Measurements from ENCODE around the gene MFGE8. TPM values are rescaled to one million over a fixed set of nuclear protein-coding genes. Genes with fewer than 3 reads are reported as not detected.

Gene MFGE8
- polyA plus RNA-seq, 4 donors = 4.0 to 104 (median 22.2) TPM

DNA sequence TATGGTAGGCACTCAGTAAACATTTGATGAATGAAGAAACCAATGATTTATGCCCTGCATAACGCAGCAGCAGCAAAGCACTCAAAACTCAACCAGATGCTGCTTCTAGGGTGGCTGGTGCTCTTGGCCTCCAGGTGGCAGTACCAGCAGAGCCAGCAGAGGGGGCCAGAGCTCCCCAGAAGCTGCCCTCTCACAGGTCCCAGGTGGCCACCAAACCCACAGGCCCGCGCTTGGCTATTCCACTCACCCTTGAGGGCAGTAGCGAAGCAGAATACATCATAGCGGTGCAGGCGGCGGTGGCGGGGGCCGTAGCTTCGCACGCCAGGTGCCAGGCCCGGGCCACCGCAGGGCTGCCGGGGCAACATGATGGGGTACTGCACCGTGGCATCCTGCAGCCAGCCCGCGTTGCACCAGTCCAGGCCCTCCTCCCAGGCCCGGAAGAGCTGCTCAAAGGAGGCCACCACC, 34.4 kb downstream of the MFGE8 start:
- 73 to 81% (median 75%) methylated on average over 17 to 18 of the region's 18 CpGs for WGBS, 3 donors
- no peaks in the 10 kb centered on the region for H3K4me1 ChIP-seq (ENCODE audit: control insufficient read depth in 3 of 3, insufficient read depth in 2 of 3, low read depth in 1 of 3, low read length in 2 of 3)
- H3K27ac ChIP-seq (ENCODE audit: low read depth in 1 of 3, low read length in 2 of 3) = no peak overlapping the region
- no peak overlapping the region for H3K4me3 ChIP-seq (ENCODE audit: low read depth in 1 of 3, low read length in 3 of 3)
- H3K9me3 ChIP-seq (ENCODE audit: control insufficient read depth in 2 of 2, insufficient read depth in 1 of 2, low read depth in 1 of 2, low read length in 1 of 2) = no peaks in the 10 kb centered on the region
- no peaks in the 10 kb centered on the region for H3K27me3 ChIP-seq (ENCODE audit: control insufficient read depth in 3 of 3, insufficient read depth in 3 of 3, low read length in 3 of 3)
- peaks cover 0 to 2% (median 0%) of the 10 kb centered on the region in 3 donors for H3K36me3 ChIP-seq (ENCODE audit: control insufficient read depth in 3 of 3, insufficient read depth in 2 of 3, low read depth in 1 of 3, low read length in 3 of 3)
- DNase-seq (peak; percentile 23 to 47), FAIRE-seq (no peak)

DNA sequence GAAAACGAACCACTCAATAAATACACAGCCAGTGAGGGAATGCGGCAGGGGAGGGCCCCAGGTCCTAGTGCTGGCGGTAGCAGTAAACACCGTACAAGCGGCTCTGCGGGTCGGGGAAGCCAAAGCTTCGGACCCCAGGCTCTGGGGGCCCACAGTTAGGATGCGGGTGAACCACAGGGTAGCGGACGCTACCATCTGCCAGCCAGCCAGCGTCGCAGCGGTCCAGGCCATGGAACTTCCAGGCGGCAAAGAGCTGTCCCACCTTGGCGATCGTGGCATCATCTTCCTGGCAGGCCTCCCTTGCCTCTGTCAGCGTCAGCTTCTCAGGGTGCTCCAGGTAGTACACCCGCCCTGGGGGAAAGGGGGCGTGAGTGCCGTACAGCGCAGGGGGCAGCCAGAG, 35.3 kb downstream of the MFGE8 start:
- H3K27me3 ChIP-seq (ENCODE audit: control insufficient read depth in 3 of 3, insufficient read depth in 3 of 3, low read length in 3 of 3) = no peaks in the 10 kb centered on the region
- FAIRE-seq = no peak
- no peak for DNase-seq
- WGBS, 3 donors = 87 to 91% (median 88%) methylated on average over 22 of the region's 22 CpGs
- H3K36me3 ChIP-seq (ENCODE audit: control insufficient read depth in 3 of 3, insufficient read depth in 2 of 3, low read depth in 1 of 3, low read length in 3 of 3) = peaks cover 0 to 2% (median 0%) of the 10 kb centered on the region in 3 donors
- no peaks in the 10 kb centered on the region for H3K4me1 ChIP-seq (ENCODE audit: control insufficient read depth in 3 of 3, insufficient read depth in 2 of 3, low read depth in 1 of 3, low read length in 2 of 3)
- no peaks in the 10 kb centered on the region for H3K9me3 ChIP-seq (ENCODE audit: control insufficient read depth in 2 of 2, insufficient read depth in 1 of 2, low read depth in 1 of 2, low read length in 1 of 2)
- no peak overlapping the region for H3K27ac ChIP-seq (ENCODE audit: low read depth in 1 of 3, low read length in 2 of 3)
- H3K4me3 ChIP-seq (ENCODE audit: low read depth in 1 of 3, low read length in 3 of 3) = no peak overlapping the region

DNA sequence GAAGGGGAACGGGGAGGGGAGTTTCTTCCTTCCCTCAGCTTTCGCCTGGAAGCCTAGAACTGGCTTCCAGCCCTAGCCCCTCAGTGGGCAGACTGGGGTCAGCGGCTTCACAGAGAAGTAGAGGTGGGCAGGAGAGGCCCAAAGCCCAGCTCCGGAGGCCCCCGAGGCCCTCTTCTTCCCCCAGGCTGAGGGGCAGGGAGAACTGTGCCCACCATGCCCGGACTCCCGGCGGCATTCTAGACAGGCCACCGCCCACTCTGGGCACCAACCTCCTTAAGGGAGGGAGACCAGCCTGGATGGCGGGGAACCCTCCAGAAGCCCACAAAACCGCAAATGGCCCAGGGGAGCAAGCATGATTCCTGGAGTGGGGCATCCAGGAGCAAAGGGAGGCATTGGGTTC, 35.8 kb downstream of the MFGE8 start:
- no peaks in the 10 kb centered on the region for H3K4me1 ChIP-seq (ENCODE audit: control insufficient read depth in 3 of 3, insufficient read depth in 2 of 3, low read depth in 1 of 3, low read length in 2 of 3)
- H3K27ac ChIP-seq (ENCODE audit: low read depth in 1 of 3, low read length in 2 of 3) = no peak overlapping the region
- 86 to 94% (median 92%) methylated on average over 11 of the region's 11 CpGs for WGBS, 3 donors
- peaks cover 0 to 2% (median 0%) of the 10 kb centered on the region in 3 donors for H3K36me3 ChIP-seq (ENCODE audit: control insufficient read depth in 3 of 3, insufficient read depth in 2 of 3, low read depth in 1 of 3, low read length in 3 of 3)
- FAIRE-seq = no peak
- H3K4me3 ChIP-seq (ENCODE audit: low read depth in 1 of 3, low read length in 3 of 3) = no peak overlapping the region
- no peaks in the 10 kb centered on the region for H3K9me3 ChIP-seq (ENCODE audit: control insufficient read depth in 2 of 2, insufficient read depth in 1 of 2, low read depth in 1 of 2, low read length in 1 of 2)
- peaks cover 0 to 4% (median 0%) of the 10 kb centered on the region in 3 donors for H3K27me3 ChIP-seq (ENCODE audit: control insufficient read depth in 3 of 3, insufficient read depth in 3 of 3, low read length in 3 of 3)
- no peak for DNase-seq

DNA sequence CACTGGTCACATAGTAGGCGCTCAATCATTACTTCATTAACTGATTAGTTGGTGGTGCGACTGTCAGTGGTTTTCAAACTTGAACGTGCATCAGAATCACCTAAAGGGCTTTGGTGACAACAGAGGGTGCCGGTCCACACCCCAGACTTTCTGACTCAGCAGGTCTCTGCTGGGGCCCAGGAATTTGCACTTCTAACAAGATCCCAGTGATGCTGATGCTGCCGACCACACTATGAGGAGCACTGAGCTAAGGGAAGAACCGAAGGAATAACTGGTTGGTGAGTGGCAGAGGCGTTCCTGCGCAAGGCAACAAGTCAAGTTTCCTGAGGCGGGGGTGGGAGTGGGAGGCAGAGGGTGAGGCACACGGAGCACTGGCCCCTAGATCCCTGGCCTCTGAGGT, 36.6 kb downstream of the MFGE8 start:
- Histone ChIP-seq H3K4me3 (ENCODE audit: low read depth in 1 of 3, low read length in 3 of 3) (no peak overlapping the region), H3K27me3 (ENCODE audit: control insufficient read depth in 3 of 3, insufficient read depth in 3 of 3, low read length in 3 of 3) (peaks cover 0 to 6% (median 0%) of the 10 kb centered on the region in 3 donors), H3K36me3 (ENCODE audit: control insufficient read depth in 3 of 3, insufficient read depth in 2 of 3, low read depth in 1 of 3, low read length in 3 of 3) (peaks cover 0 to 2% (median 0%) of the 10 kb centered on the region in 3 donors), H3K9me3 (ENCODE audit: control insufficient read depth in 2 of 2, insufficient read depth in 1 of 2, low read depth in 1 of 2, low read length in 1 of 2) (no peaks in the 10 kb centered on the region), H3K4me1 (ENCODE audit: control insufficient read depth in 3 of 3, insufficient read depth in 2 of 3, low read depth in 1 of 3, low read length in 2 of 3) (no peaks in the 10 kb centered on the region), H3K27ac (ENCODE audit: low read depth in 1 of 3, low read length in 2 of 3) (no peak overlapping the region)
- DNase-seq (no peak), FAIRE-seq (no peak)
- WGBS, 3 donors = 75 to 84% (median 78%) methylated on average over 10 of the region's 10 CpGs

DNA sequence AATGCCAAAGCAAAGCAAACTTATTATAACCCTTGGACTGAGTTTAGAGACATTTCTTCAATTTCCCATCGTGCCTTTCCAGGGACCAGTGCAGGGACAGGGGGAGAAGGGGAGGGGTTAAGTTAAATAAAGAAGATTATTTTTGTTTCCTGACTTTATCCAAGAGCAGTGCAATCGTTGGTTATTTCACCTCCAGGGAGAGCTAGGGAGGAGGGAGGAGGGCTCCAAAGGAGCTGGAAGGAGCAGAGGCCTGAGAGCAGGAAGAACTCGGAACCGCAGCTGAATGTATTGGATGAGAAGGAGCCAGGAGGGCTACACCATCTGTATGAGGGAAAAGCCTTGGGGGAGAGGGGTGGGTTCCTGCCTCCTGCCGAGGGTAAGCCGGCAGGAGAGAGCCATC, 38.5 kb downstream of the MFGE8 start:
- Histone ChIP-seq H3K27ac (ENCODE audit: low read depth in 1 of 3, low read length in 2 of 3) (no peak overlapping the region), H3K4me3 (ENCODE audit: low read depth in 1 of 3, low read length in 3 of 3) (no peak overlapping the region), H3K9me3 (ENCODE audit: control insufficient read depth in 2 of 2, insufficient read depth in 1 of 2, low read depth in 1 of 2, low read length in 1 of 2) (no peaks in the 10 kb centered on the region), H3K27me3 (ENCODE audit: control insufficient read depth in 3 of 3, insufficient read depth in 3 of 3, low read length in 3 of 3) (peaks cover 0 to 13% (median 0%) of the 10 kb centered on the region in 3 donors), H3K36me3 (ENCODE audit: control insufficient read depth in 3 of 3, insufficient read depth in 2 of 3, low read depth in 1 of 3, low read length in 3 of 3) (no peaks in the 10 kb centered on the region), H3K4me1 (ENCODE audit: control insufficient read depth in 3 of 3, insufficient read depth in 2 of 3, low read depth in 1 of 3, low read length in 2 of 3) (no peaks in the 10 kb centered on the region)
- no peak for DNase-seq
- no peak for FAIRE-seq
- 24 to 39% (median 36%) methylated on average over 6 of the region's 6 CpGs for WGBS, 3 donors

DNA sequence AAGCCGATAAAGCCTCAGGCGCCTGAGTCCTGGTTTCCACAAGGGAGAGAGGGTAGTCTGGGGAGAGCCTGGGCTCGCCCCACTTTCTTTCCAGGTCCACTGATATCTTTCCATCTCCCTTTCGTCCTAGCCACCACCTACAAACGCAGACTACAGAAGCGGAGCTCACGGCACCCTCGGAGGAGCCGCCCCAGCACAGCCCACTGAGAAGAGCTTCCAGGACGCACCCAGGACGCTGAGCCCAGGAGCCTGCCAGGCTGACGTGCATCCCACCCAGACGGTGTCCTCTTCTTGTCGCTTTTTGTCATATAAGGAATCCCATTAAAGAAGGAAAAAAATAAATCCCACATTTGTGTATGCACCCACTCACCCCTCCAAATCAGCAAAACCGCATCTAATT, 38.9 kb downstream of the MFGE8 start:
- FAIRE-seq (no peak), DNase-seq (no peak)
- Histone ChIP-seq H3K4me3 (ENCODE audit: low read depth in 1 of 3, low read length in 3 of 3) (no peak overlapping the region), H3K27ac (ENCODE audit: low read depth in 1 of 3, low read length in 2 of 3) (no peak overlapping the region), H3K4me1 (ENCODE audit: control insufficient read depth in 3 of 3, insufficient read depth in 2 of 3, low read depth in 1 of 3, low read length in 2 of 3) (no peaks in the 10 kb centered on the region), H3K9me3 (ENCODE audit: control insufficient read depth in 2 of 2, insufficient read depth in 1 of 2, low read depth in 1 of 2, low read length in 1 of 2) (no peaks in the 10 kb centered on the region), H3K27me3 (ENCODE audit: control insufficient read depth in 3 of 3, insufficient read depth in 3 of 3, low read length in 3 of 3) (peaks cover 0 to 13% (median 0%) of the 10 kb centered on the region in 3 donors), H3K36me3 (ENCODE audit: control insufficient read depth in 3 of 3, insufficient read depth in 2 of 3, low read depth in 1 of 3, low read length in 3 of 3) (no peaks in the 10 kb centered on the region)
- 73 to 81% (median 78%) methylated on average over 15 of the region's 15 CpGs for WGBS, 3 donors

DNA sequence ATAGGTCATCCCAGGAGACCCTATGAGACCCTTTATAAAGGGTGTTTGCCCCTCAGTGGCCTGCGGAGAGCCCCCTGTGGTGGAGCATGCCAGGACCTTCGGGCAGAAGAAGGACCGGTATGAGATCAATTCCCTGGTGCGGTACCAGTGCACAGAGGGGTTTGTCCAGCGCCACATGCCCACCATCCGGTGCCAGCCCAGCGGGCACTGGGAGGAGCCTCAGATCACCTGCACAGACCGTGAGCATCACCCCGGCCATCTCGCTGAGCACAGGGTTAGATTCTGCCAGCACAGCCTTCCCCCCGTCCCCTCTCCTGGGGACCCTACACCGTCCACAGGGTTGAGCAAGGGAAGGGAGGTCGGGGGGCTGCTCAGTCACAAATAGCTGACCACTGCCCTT, 39.4 kb downstream of the MFGE8 start:
- DNase-seq (no peak), FAIRE-seq (no peak)
- Histone ChIP-seq H3K4me3 (ENCODE audit: low read depth in 1 of 3, low read length in 3 of 3) (no peak overlapping the region), H3K27ac (ENCODE audit: low read depth in 1 of 3, low read length in 2 of 3) (no peak overlapping the region), H3K27me3 (ENCODE audit: control insufficient read depth in 3 of 3, insufficient read depth in 3 of 3, low read length in 3 of 3) (peaks cover 0 to 13% (median 0%) of the 10 kb centered on the region in 3 donors), H3K4me1 (ENCODE audit: control insufficient read depth in 3 of 3, insufficient read depth in 2 of 3, low read depth in 1 of 3, low read length in 2 of 3) (no peaks in the 10 kb centered on the region), H3K36me3 (ENCODE audit: control insufficient read depth in 3 of 3, insufficient read depth in 2 of 3, low read depth in 1 of 3, low read length in 3 of 3) (no peaks in the 10 kb centered on the region), H3K9me3 (ENCODE audit: control insufficient read depth in 2 of 2, insufficient read depth in 1 of 2, low read depth in 1 of 2, low read length in 1 of 2) (no peaks in the 10 kb centered on the region)
- 82 to 90% (median 87%) methylated on average over 13 of the region's 13 CpGs for WGBS, 3 donors

DNA sequence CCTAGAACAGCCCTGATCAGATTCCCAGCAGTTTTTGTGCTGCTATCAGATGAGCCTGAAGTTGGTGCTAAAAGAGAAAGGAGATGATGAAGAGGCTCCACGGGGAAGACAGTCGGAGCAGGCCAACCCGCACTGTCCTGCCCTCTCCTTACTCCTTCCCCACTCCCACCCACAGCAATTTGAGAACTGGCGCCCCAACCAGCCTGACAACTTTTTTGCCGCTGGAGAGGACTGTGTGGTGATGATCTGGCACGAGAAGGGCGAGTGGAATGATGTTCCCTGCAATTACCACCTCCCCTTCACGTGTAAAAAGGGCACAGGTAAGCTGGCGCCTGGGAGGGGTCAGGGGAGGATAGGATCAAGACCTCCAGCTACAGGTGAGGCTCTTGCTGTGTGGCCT, 40.5 kb downstream of the MFGE8 start:
- Histone ChIP-seq H3K36me3 (ENCODE audit: control insufficient read depth in 3 of 3, insufficient read depth in 2 of 3, low read depth in 1 of 3, low read length in 3 of 3) (no peaks in the 10 kb centered on the region), H3K9me3 (ENCODE audit: control insufficient read depth in 2 of 2, insufficient read depth in 1 of 2, low read depth in 1 of 2, low read length in 1 of 2) (no peaks in the 10 kb centered on the region), H3K27me3 (ENCODE audit: control insufficient read depth in 3 of 3, insufficient read depth in 3 of 3, low read length in 3 of 3) (peaks cover 0 to 13% (median 0%) of the 10 kb centered on the region in 3 donors), H3K4me1 (ENCODE audit: control insufficient read depth in 3 of 3, insufficient read depth in 2 of 3, low read depth in 1 of 3, low read length in 2 of 3) (no peaks in the 10 kb centered on the region), H3K4me3 (ENCODE audit: low read depth in 1 of 3, low read length in 3 of 3) (no peak overlapping the region), H3K27ac (ENCODE audit: low read depth in 1 of 3, low read length in 2 of 3) (no peak overlapping the region)
- DNase-seq (no peak), FAIRE-seq (no peak)
- 49 to 70% (median 51%) methylated on average over 9 of the region's 9 CpGs for WGBS, 3 donors

DNA sequence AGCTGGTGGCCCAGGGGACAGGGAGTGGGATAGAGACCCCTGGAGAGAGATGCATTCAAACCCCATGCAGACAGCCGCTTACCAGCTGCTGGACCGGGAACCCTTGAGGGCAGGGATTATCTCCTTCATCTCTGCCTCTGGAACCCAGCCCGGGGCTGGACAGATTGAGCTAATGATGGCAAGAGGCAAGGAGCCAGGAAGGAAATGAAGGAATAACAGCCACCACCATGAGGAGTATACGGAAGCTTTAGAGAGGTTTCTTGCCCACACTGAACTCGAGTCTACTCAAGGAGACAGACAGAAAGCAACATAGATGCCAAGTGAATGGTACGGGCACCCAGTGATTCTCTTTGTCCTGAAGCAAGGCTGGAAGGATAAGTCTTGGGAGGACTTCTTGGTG, 41.1 kb downstream of the MFGE8 start:
- Histone ChIP-seq H3K9me3 (ENCODE audit: control insufficient read depth in 2 of 2, insufficient read depth in 1 of 2, low read depth in 1 of 2, low read length in 1 of 2) (no peaks in the 10 kb centered on the region), H3K27ac (ENCODE audit: low read depth in 1 of 3, low read length in 2 of 3) (no peak overlapping the region), H3K36me3 (ENCODE audit: control insufficient read depth in 3 of 3, insufficient read depth in 2 of 3, low read depth in 1 of 3, low read length in 3 of 3) (no peaks in the 10 kb centered on the region), H3K4me1 (ENCODE audit: control insufficient read depth in 3 of 3, insufficient read depth in 2 of 3, low read depth in 1 of 3, low read length in 2 of 3) (no peaks in the 10 kb centered on the region), H3K27me3 (ENCODE audit: control insufficient read depth in 3 of 3, insufficient read depth in 3 of 3, low read length in 3 of 3) (peaks cover 0 to 13% (median 0%) of the 10 kb centered on the region in 3 donors), H3K4me3 (ENCODE audit: low read depth in 1 of 3, low read length in 3 of 3) (no peak overlapping the region)
- WGBS, 3 donors = 57 to 63% (median 63%) methylated on average over 6 of the region's 6 CpGs
- FAIRE-seq (no peak), DNase-seq (no peak)

Data from small intestine (tissue), 7 donors.